Activated CD4-positive, alpha-beta T cell treated with anti-CD3 and anti-CD28 coated beads, Interleukin-10, Interleukin-2, amounts not matched to agents 100 ng/mL and 50 ng/mL, durations not matched to agents 16 hours and 8 hours (primary cell): ENCODE measurements around the gene FAT4.

Experiments
- DNase-seq: peaks from one replicate; pipeline ENCODE4 v3.0.0-alpha.2; 2020

Gene FAT4

GRCh38 chr4:125314676-125315575 lies at the start of gene FAT4:
Gene FAT4, plus strand, starts transcription at chr4:125314955. Its CDS starts 1,457 bp downstream, at chr4:125316412.
- DNase-seq, result peak; percentile 65

- DNase-seq, result no peak
These were observed 48.9 kb upstream of the FAT4 start for GRCh38 chr4:125265846-125266245.

- no peak for DNase-seq
These were observed 47.7 kb upstream of the FAT4 start for GRCh38 chr4:125266901-125267604.

- no peak for DNase-seq
These were observed 47.1 kb upstream of the FAT4 start for GRCh38 chr4:125267630-125268029.

GRCh38 chr4:125268068-125268755 lies 46.5 kb upstream of the FAT4 start:
- no peak for DNase-seq

GRCh38 chr4:125276811-125277210 lies 37.9 kb upstream of the FAT4 start:
- DNase-seq, result no peak

GRCh38 chr4:125277790-125278189 lies 37.0 kb upstream of the FAT4 start:
- DNase-seq, result no peak

- DNase-seq, result no peak
These were observed 33.8 kb upstream of the FAT4 start for GRCh38 chr4:125280892-125281403.

- DNase-seq, result peak; percentile 4
These were observed 31.0 kb upstream of the FAT4 start for GRCh38 chr4:125283707-125284279.

GRCh38 chr4:125297116-125297515 lies 17.6 kb upstream of the FAT4 start:
- DNase-seq, result no peak

- no peak for DNase-seq
These were observed 11.7 kb upstream of the FAT4 start for GRCh38 chr4:125303058-125303457.

- DNase-seq, result no peak
These were observed 10.9 kb upstream of the FAT4 start for GRCh38 chr4:125303821-125304220.

- DNase-seq, result no peak
These were observed 8.6 kb upstream of the FAT4 start for GRCh38 chr4:125306112-125306511.

- no peak for DNase-seq
These were observed 8.2 kb upstream of the FAT4 start for GRCh38 chr4:125306533-125306932.

- no peak for DNase-seq
These were observed 3.3 kb upstream of the FAT4 start for GRCh38 chr4:125311503-125311902.

- peak; percentile 65 for DNase-seq
These were observed 1.3 kb upstream of the FAT4 start for GRCh38 chr4:125313497-125313896.

- DNase-seq, result no peak
These were observed 627 bp upstream of the FAT4 start for GRCh38 chr4:125313989-125314667.

- peak; percentile 9 for DNase-seq
These were observed 1.0 kb downstream of the FAT4 start for GRCh38 chr4:125315576-125316400.

- DNase-seq, result no peak
These were observed 1.6 kb downstream of the FAT4 start for GRCh38 chr4:125316401-125316790.

- no peak for DNase-seq
These were observed 2.2 kb downstream of the FAT4 start for GRCh38 chr4:125316791-125317524.

GRCh38 chr4:125317525-125317877 lies 2.7 kb downstream of the FAT4 start:
- peak; percentile 9 for DNase-seq
